HG02884 (cell line): Measurements from ENCODE around the gene TP53BP2.
A peak's percentile ranks its signal among the peaks of the same experiment; 100 is the strongest.
"Not testable (repeated sequence)": the region's sequence is repeated elsewhere in the genome, so short reads cannot be mapped to it uniquely, and the experiment has no call there.

Source experiments
- ATAC-seq: cut with Tn5 transposase; IDR thresholded peaks from one replicate; pipeline ENCODE4 v1.9.1; 2021; ENCODE audit warnings: mild to moderate bottlenecking, moderate library complexity; ENCODE audit not compliant: unreplicated experiment

Gene TP53BP2

GRCh38 chr1:223748405-223748772 is 97.4 kb downstream of the TP53BP2 start:
- peak; percentile 60 for ATAC-seq

- ATAC-seq: no peak
Measured at GRCh38 chr1:223747838-223748335, 97.9 kb downstream of the TP53BP2 start.

GRCh38 chr1:223745731-223746130 is 100.0 kb downstream of the TP53BP2 start:
- ATAC-seq: no peak

GRCh38 chr1:223742856-223743517 is 102.8 kb downstream of the TP53BP2 start:
- no peak for ATAC-seq

DNA sequence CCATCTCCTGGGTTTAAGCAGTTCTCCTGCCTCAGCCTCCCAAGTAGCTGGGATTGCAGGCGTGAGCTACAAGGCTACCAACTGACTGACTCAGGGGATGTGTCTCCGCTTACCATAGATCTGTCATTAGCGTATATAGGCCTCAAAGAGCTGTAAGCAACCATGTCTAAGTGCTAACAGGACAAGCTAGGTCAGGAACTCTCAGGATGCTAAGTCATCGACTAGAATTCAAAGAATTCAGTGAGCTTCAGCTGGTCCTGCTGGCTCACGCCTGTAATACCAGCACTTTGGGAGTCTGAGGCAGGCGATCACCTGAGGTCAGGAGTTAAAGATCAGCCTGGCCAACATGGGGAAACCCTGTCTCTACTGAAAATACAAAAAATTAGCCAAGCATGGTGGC is 103.9 kb downstream of the TP53BP2 start:
- no peak for ATAC-seq

DNA sequence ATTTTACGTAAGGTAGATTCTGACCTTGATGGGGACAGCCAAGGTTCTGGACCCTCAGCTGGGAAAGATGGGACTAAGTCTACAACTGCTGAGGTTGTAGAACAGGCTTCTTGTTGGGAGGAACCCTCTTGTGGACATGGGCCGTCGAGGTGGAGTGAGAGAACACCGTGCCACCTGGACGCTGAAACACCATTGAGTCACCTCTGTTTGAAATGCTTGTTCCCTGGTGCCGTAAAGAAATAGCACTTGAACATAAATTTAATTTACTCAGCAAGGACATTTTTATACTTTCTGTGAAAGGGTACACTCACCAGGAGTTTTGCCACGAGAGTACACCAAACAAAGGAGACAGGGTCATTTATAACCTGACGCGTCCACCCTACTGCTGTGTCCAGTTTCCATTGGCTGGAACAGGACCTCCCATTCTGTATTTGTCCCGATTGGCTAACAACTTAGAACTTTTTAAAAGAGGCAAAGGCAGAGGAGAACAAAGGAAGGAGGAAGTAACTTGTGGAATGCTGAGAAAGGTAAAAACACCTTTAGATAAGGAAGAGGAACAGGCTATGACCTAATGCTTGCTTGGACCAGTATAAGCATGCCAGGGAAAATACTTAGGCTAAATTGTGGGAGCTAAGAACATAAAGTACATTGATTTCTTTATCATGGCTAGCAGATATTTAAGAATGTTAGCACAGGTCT is 105.6 kb downstream of the TP53BP2 start:
- not testable (repeated sequence) for ATAC-seq

DNA sequence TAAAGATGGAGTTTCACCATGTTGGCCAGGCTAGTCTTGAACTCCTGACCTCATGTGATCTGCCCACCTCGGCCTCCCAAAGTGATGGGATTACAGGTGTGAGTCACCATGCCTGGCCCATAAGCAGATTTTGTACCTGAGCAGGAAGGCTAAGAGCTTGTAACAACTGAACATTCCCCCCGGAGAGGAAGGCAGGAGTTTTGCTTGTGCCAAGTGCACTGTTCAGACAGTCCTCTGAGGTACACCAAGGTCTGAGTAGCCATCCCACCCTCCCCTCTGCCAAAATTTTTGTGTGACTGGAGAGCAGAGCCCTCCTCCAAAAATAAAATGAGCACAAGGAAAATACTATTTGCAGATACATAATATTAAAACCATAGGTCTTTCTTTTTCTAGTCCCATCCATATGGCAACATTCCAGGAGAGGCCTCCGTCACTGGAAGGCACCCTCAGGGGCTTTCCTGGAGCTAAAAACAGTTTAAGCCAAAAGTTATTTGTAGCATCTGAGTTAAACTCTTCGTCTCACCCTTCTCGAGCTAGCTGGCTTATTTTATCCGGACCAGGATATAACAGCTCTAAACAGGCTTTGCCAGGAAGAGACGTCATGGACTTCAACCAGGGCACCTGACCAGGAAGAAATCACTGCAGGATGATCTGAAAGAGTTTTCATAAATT is 106.2 kb downstream of the TP53BP2 start:
- no peak for ATAC-seq

GRCh38 chr1:223738465-223739365 is 107.0 kb downstream of the TP53BP2 start:
- no peak for ATAC-seq

DNA sequence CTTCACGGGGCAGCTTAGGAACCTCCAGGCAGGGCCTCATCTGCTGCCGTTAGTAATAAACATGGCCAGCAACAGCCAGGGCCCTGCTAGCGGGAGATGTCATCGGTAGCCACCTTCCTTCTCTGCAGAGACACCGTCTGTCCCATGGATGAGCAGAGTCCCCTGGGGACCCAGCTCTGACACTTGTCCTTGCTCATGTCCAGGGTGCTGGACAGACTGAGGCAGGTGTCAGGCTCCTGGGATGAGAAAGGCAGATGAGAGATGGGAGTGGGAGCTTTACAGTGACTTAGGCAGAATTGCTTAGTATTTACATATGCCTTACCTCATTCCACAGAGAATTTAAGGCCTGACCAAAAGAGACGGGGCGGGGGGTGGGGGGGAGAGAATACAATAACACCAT is 108.4 kb downstream of the TP53BP2 start:
- no peak for ATAC-seq

DNA sequence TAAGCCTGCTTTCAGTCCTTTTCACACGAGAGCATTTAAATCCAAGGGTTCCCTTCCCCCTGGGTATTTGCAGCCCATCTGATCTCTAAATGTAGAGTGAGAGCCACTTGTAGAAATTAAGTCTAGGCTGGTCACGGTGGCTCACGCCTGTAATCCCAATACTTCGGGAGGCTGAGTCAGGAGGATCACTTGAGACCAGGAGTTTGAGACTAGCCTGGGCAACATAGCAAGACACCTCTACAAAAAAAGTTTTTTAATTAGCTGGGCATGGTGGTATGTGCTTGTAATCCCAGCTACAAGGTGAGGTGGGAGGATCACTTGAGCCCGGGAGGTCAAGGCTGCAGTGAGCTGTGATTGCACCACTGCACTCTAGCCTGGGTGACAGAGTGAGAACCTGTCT is 109.1 kb downstream of the TP53BP2 start:
- not testable (repeated sequence) for ATAC-seq

GRCh38 chr1:223733898-223734852 is 111.6 kb downstream of the TP53BP2 start:
- no peak for ATAC-seq

GRCh38 chr1:223732993-223733798 is 112.6 kb downstream of the TP53BP2 start:
- no peak for ATAC-seq

DNA sequence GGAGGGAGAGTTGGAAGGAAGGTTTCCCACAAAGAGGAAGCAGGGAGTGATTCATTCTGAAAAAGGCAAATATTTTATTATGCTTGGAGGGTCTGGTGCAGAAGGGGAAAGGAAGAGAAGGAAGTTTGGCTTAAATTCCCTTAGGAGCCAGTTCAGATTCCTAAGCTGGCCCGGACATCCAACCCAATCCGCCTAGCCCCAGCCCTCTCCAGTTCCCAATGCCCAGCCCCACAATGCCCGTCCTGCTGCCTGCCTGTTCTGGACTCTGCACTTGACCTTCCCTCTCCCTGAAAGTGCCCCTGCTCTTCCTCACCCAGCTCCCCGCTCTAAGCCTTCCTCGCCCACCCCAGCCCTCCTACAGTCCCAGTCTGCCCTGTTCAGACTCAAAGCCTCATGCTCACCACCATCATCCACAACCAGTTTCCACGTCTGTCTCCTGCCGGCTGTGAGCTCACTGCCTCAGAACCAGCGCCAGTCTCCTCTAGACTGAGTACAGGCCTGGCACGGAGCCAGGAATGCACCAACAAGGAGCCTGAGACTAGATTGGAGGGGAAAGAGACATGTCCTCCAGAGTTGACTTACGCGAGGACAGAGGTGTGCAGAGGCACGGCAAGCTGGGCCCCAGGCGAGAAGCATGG is 114.5 kb downstream of the TP53BP2 start:
- ATAC-seq: no peak

- ATAC-seq: no peak
Measured at GRCh38 chr1:223730479-223731132, 115.1 kb downstream of the TP53BP2 start.

GRCh38 chr1:223729906-223730305 is 115.8 kb downstream of the TP53BP2 start:
- ATAC-seq: no peak
